ENCODE results near the gene P2RX7.
"Not testable (repeated sequence)": the region's sequence is repeated elsewhere in the genome, so short reads cannot be mapped to it uniquely, and the experiment has no call there.

Gene P2RX7

DNA sequence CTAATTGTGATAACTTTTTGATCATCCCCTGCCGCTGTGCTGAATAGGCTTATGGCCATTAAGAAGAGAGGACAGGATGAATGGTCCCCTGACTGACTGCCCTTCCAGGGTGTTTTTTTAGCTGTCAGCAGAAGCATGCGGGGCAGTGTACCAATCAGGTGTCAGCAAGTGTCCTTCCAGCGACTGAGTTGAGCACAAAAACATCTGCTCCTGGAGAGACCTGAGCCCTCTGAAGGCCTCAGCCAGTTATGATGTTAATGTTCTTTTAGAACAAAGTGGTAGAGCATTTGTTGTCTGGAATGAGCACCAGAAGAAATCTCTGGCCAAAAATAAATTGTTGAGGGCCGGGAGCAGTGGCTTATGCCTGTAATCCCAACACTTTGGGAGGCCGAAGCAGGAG, 37.5 kb downstream of the P2RX7 start:
- no peak for DNase-seq (ENCODE audit: low read depth in 1 of 2, low spot score in 1 of 2)

- DNase-seq (ENCODE audit: low read depth in 1 of 2, low spot score in 1 of 2), result no peak
Observed at GRCh38 chr12:121170611-121171260, 38.1 kb downstream of the P2RX7 start.

DNA sequence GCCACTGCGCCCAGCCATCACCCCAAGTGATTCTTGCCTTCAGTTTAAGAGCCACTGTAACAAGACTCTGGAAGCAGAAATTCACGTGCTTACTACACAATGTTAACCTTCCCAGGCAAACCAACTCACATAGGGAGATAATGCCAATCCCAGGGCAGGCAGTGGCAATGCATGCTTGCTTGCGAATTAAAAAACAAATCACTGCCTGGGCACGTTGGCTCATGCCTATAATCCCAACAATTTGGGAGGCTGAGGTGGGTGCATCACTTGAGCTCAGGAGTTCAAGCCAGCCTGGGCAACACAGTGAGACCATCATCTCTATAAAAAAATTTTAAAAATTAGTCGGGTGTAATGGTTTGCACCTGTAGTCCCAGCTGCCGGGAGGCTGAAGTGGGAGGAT, 39.5 kb downstream of the P2RX7 start:
- no peak for DNase-seq (ENCODE audit: low read depth in 1 of 2, low spot score in 1 of 2)

DNA sequence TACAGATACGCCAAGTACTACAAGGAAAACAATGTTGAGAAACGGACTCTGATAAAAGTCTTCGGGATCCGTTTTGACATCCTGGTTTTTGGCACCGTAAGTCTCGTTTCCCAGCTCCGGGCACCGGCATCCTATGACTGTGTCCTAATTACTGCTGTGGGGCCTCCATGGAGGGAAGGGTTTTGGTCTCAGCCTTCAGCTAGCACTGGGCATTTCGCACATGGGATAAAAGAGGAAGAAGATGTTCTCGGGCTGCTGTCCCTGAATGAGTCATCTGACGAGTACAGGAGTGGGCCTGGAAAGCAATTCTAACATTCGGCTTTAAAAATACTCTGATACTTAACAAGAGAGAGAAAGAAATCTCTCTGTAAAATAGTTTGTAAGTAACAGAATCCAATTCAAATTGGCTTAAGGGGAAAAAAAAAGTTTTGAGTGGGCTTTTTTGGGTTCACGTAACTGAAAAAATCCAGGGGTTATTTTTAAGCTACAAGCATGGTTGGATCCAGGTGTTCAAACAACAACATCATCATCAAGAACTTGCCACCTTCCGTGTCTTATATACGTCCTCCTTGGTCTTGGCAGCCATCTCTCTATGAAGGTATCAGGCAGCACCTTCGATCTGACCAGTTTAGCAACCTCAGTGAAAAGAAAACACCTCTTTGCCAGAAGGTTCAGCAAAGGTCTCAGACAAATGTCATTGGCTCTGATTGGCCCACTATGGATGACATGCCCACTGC, 42.9 kb downstream of the P2RX7 start:
- DNase-seq (ENCODE audit: low read depth in 1 of 2, low spot score in 1 of 2), result no peak

DNA sequence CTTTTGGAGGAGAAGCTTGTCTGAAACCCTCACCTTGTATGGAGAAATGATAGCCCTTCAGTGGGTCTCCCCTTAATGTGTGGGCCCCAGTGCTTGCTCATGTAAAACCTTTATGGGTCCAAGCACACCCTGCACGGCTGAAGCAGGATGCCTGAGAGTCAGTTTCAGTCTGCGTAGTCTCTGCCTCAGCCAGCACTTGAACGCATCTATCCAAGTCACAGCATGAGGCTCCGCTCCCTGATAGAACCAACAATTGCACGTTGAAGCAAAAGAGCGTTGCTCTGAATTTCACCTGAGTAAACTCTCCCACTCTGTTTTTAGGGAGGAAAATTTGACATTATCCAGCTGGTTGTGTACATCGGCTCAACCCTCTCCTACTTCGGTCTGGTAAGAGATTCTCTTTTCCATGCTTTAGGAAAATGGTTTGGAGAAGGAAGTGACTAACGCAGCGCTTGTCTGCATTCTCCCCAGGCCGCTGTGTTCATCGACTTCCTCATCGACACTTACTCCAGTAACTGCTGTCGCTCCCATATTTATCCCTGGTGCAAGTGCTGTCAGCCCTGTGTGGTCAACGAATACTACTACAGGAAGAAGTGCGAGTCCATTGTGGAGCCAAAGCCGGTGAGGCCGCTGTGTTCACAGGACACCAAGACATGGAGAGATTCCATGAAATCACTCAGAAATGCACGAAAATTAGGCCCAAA, 44.3 kb downstream of the P2RX7 start:
- no peak for DNase-seq (ENCODE audit: low read depth in 1 of 2, low spot score in 1 of 2)

GRCh38 chr12:121181181-121181580, 48.5 kb downstream of the P2RX7 start:
- no peak for DNase-seq (ENCODE audit: low read depth in 1 of 2, low spot score in 1 of 2)

GRCh38 chr12:121182222-121182893, 49.7 kb downstream of the P2RX7 start:
- no peak for DNase-seq (ENCODE audit: low read depth in 1 of 2, low spot score in 1 of 2)

- DNase-seq (ENCODE audit: low read depth in 1 of 2, low spot score in 1 of 2), result no peak
Observed at GRCh38 chr12:121184425-121184824, 51.7 kb downstream of the P2RX7 start.

DNA sequence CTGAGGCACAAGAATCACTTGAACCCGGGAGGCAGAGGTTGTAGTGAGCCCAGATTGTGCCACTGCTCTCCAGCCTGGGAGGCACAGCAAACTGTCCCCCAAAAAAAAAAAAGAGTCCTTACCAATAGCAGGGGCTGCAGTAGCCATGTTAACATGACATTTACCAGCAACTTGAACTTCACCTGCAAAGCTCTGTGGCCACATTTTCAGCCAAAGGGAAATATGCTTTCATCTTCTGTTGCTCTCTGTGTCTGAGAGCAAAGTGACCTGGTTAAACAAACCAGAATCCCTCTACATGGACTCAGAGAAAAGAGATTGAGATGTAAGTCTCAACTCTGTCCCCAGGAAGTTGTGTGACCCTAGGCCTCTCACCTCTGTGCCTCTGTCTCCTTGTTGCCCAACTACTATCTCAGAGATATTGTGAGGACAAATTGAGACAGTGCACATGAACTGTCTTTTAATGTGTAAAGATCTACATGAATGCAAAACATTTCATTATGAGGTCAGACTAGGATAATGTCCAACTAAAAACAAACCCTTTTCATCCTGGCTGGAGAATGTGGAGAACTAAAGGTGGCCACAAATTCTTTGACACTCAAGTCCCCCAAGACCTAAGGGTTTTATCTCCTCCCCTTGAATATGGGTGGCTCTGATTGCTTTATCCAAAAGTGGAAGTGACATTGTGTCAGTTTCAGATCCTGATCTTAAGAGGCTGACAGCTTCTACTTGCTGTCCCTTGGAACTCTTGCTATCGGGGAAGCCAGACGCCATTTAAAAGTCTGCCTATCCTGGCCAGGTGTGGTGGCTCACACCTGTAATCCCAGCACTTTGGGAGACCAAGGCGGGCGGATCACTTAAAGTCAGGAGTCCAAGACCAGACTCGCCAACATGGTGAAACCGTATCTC, 52.6 kb downstream of the P2RX7 start:
- no peak for DNase-seq (ENCODE audit: low read depth in 1 of 2, low spot score in 1 of 2)

DNA sequence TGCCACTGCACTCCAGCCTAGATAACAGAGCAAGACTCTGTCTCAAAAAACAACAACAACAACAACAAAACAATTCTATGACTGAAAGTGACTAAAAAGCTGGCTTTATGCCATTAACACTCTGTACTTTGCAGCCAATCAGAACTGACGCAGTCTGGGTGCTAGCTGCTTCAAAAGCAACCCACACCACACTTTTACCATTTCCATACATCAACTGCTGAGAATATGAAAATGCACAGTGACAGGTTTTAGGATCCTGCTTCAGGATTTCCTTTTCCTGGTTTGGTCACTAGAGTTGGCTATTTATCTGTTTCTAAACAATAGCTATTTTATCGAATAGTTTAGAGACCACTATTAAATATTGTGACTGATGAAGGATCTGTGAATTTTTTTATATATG, 54.1 kb downstream of the P2RX7 start:
- DNase-seq (ENCODE audit: low read depth in 1 of 2, low spot score in 1 of 2), result no peak

DNA sequence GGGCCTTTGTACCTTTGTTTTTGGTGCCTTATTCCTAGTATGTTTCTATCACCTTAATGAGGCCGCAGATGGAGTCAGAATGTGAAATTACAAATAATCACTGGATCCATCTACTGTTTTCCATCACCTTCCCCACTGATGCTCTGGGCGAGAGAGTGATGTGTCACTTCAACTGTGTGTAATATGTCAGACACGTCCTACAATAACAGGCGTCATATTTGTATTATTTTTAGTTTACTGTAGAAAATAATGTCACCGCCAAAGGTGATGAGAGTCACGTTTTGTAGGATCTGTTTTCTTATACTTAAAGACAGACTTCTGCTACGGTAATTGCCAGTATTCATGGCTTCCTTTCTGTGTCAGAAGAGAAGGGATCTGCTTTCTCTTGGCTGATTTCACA, 54.8 kb downstream of the P2RX7 start:
- DNase-seq (ENCODE audit: low read depth in 1 of 2, low spot score in 1 of 2), result no peak

GRCh38 chr12:121188227-121188626, 55.6 kb downstream of the P2RX7 start:
- DNase-seq (ENCODE audit: low read depth in 1 of 2, low spot score in 1 of 2), result no peak

DNA sequence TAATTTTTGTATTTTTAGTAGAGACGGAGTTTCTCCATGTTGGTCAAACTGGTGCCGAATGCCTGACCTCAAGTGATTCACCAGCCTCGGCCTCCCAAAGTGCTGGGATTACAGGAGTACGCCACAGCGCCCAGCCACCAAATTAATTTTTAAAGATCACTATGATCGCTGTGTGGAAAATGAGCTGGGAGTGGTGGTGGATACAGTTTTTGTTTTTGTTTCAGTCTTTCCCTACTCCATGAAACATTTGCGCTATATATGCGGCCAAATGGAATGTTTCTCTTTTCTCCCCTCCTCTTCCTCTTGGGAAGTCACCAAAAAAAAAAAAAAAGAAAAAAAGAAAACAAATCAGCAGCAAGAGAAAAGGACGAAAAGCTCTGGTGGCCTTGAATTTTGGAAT, 56.5 kb downstream of the P2RX7 start:
- no peak for DNase-seq (ENCODE audit: low read depth in 1 of 2, low spot score in 1 of 2)

GRCh38 chr12:121189619-121190155, 57.0 kb downstream of the P2RX7 start:
- DNase-seq (ENCODE audit: low read depth in 1 of 2, low spot score in 1 of 2), result no peak

GRCh38 chr12:121190523-121191031, 57.9 kb downstream of the P2RX7 start:
- no peak for DNase-seq (ENCODE audit: low read depth in 1 of 2, low spot score in 1 of 2)

- no peak for DNase-seq (ENCODE audit: low read depth in 1 of 2, low spot score in 1 of 2)
Observed at GRCh38 chr12:121191151-121191550, 58.5 kb downstream of the P2RX7 start.

DNA sequence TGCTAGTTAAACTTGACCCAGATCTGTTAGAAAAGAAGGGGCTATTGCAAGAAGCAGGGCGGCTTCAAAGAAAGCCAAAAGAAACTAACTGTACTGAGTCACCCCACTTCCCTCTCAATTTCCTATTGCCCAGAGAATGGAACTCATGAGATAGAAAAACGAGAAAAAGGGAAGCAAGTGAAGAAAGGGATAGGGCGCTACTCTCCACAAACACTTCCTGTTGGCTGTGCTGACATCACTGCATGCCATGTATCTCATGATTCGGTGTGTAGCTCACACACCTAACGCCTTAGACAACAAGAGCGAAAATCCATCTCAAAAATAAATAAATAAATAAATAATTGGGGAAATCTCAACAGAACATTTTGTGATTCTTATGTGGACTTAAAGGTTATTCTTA, 64.2 kb downstream of the P2RX7 start:
- DNase-seq (ENCODE audit: low read depth in 1 of 2, low spot score in 1 of 2), result no peak

- DNase-seq (ENCODE audit: low read depth in 1 of 2, low spot score in 1 of 2), result no peak
Observed at GRCh38 chr12:121198949-121199348, 66.3 kb downstream of the P2RX7 start.

- DNase-seq (ENCODE audit: low read depth in 1 of 2, low spot score in 1 of 2), result not testable (repeated sequence)
Observed at GRCh38 chr12:121201140-121201539, 68.5 kb downstream of the P2RX7 start.

Measured in stimulated activated CD4-positive, alpha-beta T cell treated with anti-CD3 and anti-CD28 coated beads, Interleukin-15, amount 100 ng/mL, for 1 hour (primary cell).